A673 (cell line): ENCODE results near the gene SETD4.

ENCODE experiments used
- CTCF ChIP-seq: fragments of 300-800, 200-600 bp; sonication (generic); conservative IDR thresholded peaks from 2 replicates; pipeline ENCODE4 v1.5.1; 2017; ENCODE audit warnings: low read depth, mild to moderate bottlenecking, antibody characterized with exemption, low read length, moderate library complexity, mixed read lengths
- EZH2 ChIP-seq: fragments of 200-600 bp; sonication (generic); IDR thresholded peaks from 2 replicates; pipeline ENCODE4 v1.6.1; 2017; ENCODE audit warnings: borderline replicate concordance, low read depth, mild to moderate bottlenecking, mixed read lengths, antibody characterized with exemption, low read length; ENCODE audit not compliant: poor library complexity, severe bottlenecking

DNA sequence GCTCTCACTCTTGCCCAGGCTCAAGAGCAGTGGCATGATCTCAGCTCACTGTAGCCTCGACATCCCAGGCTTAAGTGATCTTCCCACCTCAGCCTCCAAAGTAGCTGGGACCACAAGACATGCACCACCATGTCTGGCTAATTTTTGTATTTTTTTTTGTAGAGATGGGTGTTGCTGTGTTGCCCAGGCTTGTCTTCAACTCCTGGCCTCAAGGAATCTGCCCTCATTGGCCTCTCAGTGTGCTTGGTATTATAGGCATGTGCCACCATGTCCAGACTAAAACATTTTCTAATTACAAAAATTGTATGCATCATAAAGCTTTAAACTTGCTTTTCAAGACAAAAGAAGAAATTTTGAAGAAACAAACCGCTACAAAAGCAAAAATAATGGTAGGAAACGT is 29.6 kb upstream of the SETD4 start:
- TF ChIP-seq CTCF (no peak), EZH2 (no peak)
